Osteoblast (primary cell): ENCODE results near the gene SLC43A3. TPM values are rescaled to one million over a fixed set of nuclear protein-coding genes. Genes with fewer than 3 reads are reported as not detected.
A peak's percentile ranks its signal among the peaks of the same experiment; 100 is the strongest.
"Not testable (repeated sequence)": the region's sequence is repeated elsewhere in the genome, so short reads cannot be mapped to it uniquely, and the experiment has no call there.

Experiments used
- DNase-seq: peaks from one replicate; pipeline ENCODE4 v3.0.0; 2011; ENCODE audit warnings: low spot score, mixed read lengths; ENCODE audit not compliant: insufficient read length; ENCODE audit errors: missing footprints
- H2AFZ ChIP-seq: 2 replicates; pipeline ENCODE4 v1.6.0; 2011; ENCODE audit warnings: mild to moderate bottlenecking, low read length
- H3K27ac ChIP-seq: 2 replicates; pipeline ENCODE4 v1.5.1; 2011; ENCODE audit warnings: mild to moderate bottlenecking, low read depth, low read length, moderate library complexity
- H3K27me3 ChIP-seq: 2 replicates; pipeline ENCODE4 v1.6.0; 2012; ENCODE audit warnings: mild to moderate bottlenecking, control low read depth, inconsistent platforms, low read length, moderate library complexity; ENCODE audit not compliant: insufficient read depth
- H3K36me3 ChIP-seq: 2 replicates; pipeline ENCODE4 v1.5.1; 2011; ENCODE audit warnings: mild to moderate bottlenecking, low read length, control low read depth, moderate library complexity; ENCODE audit not compliant: insufficient read depth
- H3K4me1 ChIP-seq: 2 replicates; pipeline ENCODE4 v1.5.1; 2011; ENCODE audit warnings: mild to moderate bottlenecking, low read length, control low read depth, moderate library complexity; ENCODE audit not compliant: insufficient read depth
- H3K4me2 ChIP-seq: 2 replicates; pipeline ENCODE4 v1.6.0; 2011; ENCODE audit warnings: mild to moderate bottlenecking, low read length; ENCODE audit not compliant: insufficient read depth
- H3K4me3 ChIP-seq: fragments of 200-600 bp; sonication (generic); 3 replicates; pipeline ENCODE4 v1.5.1; 2012; ENCODE audit warnings: mild to moderate bottlenecking, low read length, inconsistent platforms; ENCODE audit not compliant: insufficient read depth
- H3K79me2 ChIP-seq: 2 replicates; pipeline ENCODE4 v1.6.0; 2012; ENCODE audit warnings: mild to moderate bottlenecking, low read length, control low read depth, inconsistent platforms; ENCODE audit not compliant: insufficient read depth
- H3K9me3 ChIP-seq: 2 replicates; pipeline ENCODE4 v1.5.1; 2011; ENCODE audit warnings: low read depth, low read length, control low read depth
- H4K20me1 ChIP-seq: 2 replicates; pipeline ENCODE4 v1.6.0; 2012; ENCODE audit warnings: mild to moderate bottlenecking, low read length, control low read depth; ENCODE audit not compliant: insufficient read depth
- CTCF ChIP-seq: IDR thresholded peaks from 2 replicates; pipeline ENCODE4 v1.5.1; 2011; ENCODE audit warnings: mild to moderate bottlenecking, low read depth, low read length, moderate library complexity; ENCODE audit errors: extremely low read depth
- total RNA-seq: library from RNA; depleted of rRNA; stranded (reverse); fragments of >200 nt; gene quantifications from 2 replicates; pipeline ENCODE4 v1.2.3, GENCODE V29; 2012

The SLC43A3 gene
- total RNA-seq, 1 donor, result 51.4 TPM

GRCh38 chr11:57456960-57457642 is 30.2 kb upstream of the SLC43A3 start:
- TF ChIP-seq CTCF, result peak; percentile 95
- Histone ChIP-seq H3K27ac (no peak overlapping the region), H3K36me3 (no peaks in the 10 kb centered on the region), H4K20me1 (no peaks in the 10 kb centered on the region), H3K4me3 (no peak overlapping the region), H3K9me3 (no peaks in the 10 kb centered on the region), H3K4me1 (peaks cover 8% of the 10 kb centered on the region), H2AFZ (peak overlapping the region; percentile 39), H3K27me3 (peaks cover 49% of the 10 kb centered on the region), H3K79me2 (no peaks in the 10 kb centered on the region), H3K4me2 (peak overlapping the region; percentile 77)
- peak; percentile 98 for DNase-seq

- Histone ChIP-seq H4K20me1 (no peaks in the 10 kb centered on the region), H3K9me3 (no peaks in the 10 kb centered on the region), H3K4me2 (no peak overlapping the region), H3K27me3 (peaks cover 26% of the 10 kb centered on the region), H3K27ac (no peak overlapping the region), H2AFZ (no peak overlapping the region), H3K4me1 (peaks cover 5% of the 10 kb centered on the region), H3K4me3 (no peak overlapping the region), H3K36me3 (no peaks in the 10 kb centered on the region), H3K79me2 (no peaks in the 10 kb centered on the region)
- no peak for TF ChIP-seq CTCF
- DNase-seq, result peak; percentile 57
Measured at GRCh38 chr11:57453543-57454177, 26.7 kb upstream of the SLC43A3 start.

GRCh38 chr11:57446055-57446454 is 19.1 kb upstream of the SLC43A3 start:
- Histone ChIP-seq H3K9me3 (no peaks in the 10 kb centered on the region), H3K36me3 (no peaks in the 10 kb centered on the region), H3K4me2 (no peak overlapping the region), H3K4me3 (no peak overlapping the region), H3K79me2 (no peaks in the 10 kb centered on the region), H2AFZ (no peak overlapping the region), H3K27ac (no peak overlapping the region), H3K4me1 (no peaks in the 10 kb centered on the region), H4K20me1 (no peaks in the 10 kb centered on the region), H3K27me3 (peaks cover 3% of the 10 kb centered on the region)
- no peak for DNase-seq
- TF ChIP-seq CTCF, result no peak

- not testable (repeated sequence) for H3K79me2 ChIP-seq, H3K4me2 ChIP-seq, H3K36me3 ChIP-seq, H3K4me1 ChIP-seq, H3K27ac ChIP-seq, H3K9me3 ChIP-seq, H2AFZ ChIP-seq, H3K4me3 ChIP-seq, DNase-seq, H3K27me3 ChIP-seq, H4K20me1 ChIP-seq
Measured at GRCh38 chr11:57445122-57445394, 18.1 kb upstream of the SLC43A3 start.
